Stimulated activated CD4-positive, alpha-beta T cell treated with anti-CD3 and anti-CD28 coated beads, Interleukin-4, amount 100 ng/mL, for 1 hour (primary cell): Measurements from ENCODE around the gene AMOTL1.
"Not testable (repeated sequence)": the region's sequence is repeated elsewhere in the genome, so short reads cannot be mapped to it uniquely, and the experiment has no call there.

ENCODE experiments used
- DNase-seq: peaks from one replicate; pipeline ENCODE4 v3.0.0-alpha.2; 2020

The AMOTL1 gene

DNA sequence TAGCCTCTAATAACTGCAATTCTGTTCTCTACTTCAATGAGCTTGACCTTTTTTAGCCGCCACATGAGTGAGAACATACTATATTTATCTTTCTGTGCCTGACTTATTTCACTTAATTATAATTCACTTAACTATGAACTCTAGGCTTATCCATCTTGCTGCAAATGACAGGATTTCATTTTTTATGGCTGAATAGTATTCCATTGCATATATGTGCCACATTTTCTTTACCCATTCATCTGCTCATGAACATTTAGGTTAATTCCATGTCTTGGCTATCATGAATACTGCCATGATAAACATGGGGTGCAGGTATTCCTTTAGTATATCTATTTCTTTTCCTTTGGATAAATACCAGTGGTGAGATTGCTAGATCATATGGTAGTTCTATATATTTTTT is 120.0 kb downstream of the AMOTL1 start:
- DNase-seq = no peak

- DNase-seq = no peak
These were observed 127.3 kb downstream of the AMOTL1 start for GRCh38 chr11:94895451-94895850.

DNA sequence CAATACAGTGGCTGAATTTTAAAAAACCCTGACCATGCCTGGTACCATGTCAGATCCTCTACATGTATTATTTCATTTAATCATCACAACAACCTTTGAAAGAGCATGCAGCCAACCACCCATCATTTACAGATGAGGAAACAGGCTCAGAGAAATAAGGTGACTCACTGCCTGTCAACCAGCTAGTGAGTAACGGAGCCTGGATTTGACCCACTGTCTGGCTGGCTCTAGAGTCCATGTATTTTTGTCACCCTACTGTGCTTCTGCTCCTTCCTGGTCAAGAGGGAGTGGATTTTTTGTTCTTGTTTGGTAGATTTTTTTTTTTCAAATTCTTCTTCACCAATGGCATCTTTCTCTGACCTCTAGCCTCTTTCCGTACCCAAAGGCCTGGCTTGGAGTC is 127.8 kb downstream of the AMOTL1 start:
- DNase-seq = no peak

- DNase-seq = peak; percentile 28
These were observed 129.2 kb downstream of the AMOTL1 start for GRCh38 chr11:94897330-94897768.

DNA sequence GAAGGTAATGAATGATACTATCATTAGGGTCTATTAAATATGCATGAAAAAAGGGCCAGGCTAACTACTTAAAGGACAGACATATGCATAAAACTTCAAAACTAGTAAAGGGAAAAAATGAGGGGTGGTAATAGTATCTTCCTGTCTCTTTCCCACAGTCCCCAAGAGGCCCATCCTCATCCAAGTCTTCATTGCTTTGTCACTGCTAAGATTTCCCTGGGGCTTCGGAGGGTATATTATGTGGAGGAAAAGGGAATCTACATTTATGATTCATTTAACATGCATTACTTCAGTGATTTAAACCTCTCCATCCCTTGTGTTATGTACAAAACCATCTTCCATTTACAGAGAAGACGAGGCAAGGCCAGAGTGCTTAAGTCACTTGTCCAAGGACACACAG is 139.1 kb downstream of the AMOTL1 start:
- DNase-seq = no peak

DNA sequence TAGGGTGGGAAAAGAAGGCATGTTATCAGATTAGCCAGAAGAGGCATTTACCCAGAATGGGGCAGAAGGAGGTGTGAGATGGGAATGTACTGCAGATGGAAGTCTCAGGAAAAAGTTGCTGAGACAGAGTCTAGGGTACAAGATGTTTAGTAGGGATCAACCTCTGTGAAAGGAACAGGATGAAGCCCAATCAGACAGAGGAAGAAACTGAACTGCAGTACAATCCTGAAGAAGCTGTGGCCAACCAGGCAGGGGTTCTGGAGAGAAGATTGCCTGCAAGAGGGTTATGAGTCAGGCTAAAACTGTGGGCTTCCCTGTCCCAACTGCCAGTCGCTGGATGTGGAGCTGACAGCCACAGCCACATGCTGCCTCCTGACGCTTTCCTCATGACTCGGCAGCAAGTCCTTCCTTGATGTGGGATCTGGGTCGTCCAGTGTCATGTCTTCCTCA is 141.2 kb downstream of the AMOTL1 start:
- no peak for DNase-seq

GRCh38 chr11:94910270-94910669 is 142.1 kb downstream of the AMOTL1 start:
- DNase-seq = no peak

- no peak for DNase-seq
These were observed 142.6 kb downstream of the AMOTL1 start for GRCh38 chr11:94910779-94911178.

GRCh38 chr11:94912806-94913205 is 144.7 kb downstream of the AMOTL1 start:
- no peak for DNase-seq

DNA sequence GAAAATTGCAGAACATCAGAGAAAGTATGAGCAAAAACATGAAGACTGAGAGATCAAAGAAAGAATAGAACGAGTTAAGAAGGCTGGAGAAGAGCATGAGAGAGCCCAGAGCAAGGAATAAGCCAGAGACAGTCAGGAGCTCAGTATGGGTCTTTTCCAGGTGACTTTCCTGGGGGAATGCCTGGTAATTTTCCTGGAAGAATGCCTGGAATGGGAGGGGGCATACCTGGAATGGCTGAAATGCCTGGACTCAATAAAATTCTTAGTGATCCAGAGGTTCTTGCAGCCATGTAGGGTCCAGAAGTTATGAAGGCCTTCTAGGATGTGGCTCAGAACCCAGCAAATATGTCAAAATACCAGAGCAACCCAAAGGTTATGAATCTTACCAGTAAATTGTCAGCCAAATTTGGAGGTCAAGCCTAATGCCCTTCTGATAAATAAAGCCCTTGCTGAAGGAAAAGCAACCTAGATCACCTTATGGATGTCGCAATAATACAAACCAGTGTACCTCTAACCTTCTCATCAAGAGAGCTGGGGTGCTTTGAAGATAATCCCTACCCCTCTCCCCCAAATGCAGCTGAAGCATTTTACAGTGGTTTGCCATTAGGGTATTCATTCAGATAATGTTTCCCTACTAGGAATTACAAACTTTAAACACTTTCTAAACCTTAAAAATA is 145.7 kb downstream of the AMOTL1 start:
- DNase-seq = not testable (repeated sequence)

DNA sequence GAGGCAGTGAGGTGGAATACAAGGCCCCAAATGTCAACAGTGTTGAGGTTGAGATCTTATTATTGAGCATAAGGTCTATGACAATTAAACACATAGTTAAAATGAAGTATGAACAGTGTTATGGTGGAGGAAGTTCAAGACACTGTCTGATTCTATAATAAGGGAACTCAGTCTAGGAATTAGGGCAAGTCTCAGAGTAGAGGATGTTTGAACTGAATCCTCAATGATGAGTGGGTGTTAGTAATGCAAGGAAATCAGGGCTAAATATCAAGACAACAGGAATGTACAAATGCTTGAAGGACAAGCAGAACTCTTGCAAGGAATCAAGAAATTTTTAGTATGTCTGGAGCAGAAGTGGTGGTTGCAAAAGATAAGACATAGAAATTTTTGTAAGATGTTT is 152.2 kb downstream of the AMOTL1 start:
- no peak for DNase-seq

- DNase-seq = no peak
These were observed 154.3 kb downstream of the AMOTL1 start for GRCh38 chr11:94922321-94923003.

DNA sequence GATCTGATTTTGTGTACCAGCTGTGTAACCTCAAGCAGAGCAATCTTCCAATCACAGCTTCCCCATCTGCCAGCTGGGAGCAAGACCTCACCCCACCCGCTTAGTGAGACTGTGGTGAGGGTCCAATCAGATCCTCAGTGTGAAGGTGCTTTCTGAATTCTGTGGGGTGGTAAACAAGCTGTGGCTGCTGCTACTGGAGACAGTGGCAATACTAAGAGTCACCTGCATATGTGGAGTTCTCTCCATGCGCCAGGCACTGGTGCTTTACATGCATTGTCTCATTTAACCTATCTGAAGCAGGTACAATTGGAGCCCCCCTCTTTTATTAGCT is 154.8 kb downstream of the AMOTL1 start:
- DNase-seq = no peak

DNA sequence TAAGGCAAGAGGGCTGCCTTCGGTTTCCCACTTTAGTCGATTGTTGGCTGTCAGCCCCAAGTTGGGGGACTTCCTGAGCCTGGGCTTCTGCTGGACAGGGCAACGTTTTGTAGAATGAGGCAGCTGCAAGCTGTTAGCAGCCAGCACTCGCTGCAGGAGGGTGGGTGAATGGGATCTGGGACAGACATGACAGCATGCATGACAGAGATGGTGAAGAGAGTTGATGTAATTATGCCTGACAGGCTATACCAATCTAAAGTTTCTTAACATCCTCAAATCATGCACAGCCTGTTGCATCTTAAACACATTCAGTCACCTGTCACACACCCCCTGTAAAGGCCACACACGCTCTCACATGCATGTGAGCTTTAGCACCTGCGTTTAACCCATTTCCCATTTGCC is 156.0 kb downstream of the AMOTL1 start:
- DNase-seq = no peak

DNA sequence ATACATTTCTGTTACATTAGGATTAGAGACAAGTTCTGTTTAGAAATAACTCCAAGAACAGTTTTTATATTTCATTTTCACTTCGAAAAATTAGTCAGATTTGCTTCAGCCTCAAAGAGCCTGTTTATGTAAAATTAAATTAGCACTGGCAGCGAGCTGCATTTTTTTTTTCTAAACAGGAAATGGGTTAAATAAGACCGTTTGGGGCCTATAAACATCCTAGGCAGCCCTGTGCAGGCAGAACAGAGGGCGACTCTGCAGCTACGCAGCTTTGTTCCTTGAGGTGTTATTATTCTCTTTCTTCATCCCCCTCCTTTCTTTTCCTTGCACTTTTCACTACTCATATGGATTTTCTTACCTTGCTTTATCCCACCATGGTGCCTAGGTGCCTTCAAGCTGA is 156.5 kb downstream of the AMOTL1 start:
- no peak for DNase-seq

DNA sequence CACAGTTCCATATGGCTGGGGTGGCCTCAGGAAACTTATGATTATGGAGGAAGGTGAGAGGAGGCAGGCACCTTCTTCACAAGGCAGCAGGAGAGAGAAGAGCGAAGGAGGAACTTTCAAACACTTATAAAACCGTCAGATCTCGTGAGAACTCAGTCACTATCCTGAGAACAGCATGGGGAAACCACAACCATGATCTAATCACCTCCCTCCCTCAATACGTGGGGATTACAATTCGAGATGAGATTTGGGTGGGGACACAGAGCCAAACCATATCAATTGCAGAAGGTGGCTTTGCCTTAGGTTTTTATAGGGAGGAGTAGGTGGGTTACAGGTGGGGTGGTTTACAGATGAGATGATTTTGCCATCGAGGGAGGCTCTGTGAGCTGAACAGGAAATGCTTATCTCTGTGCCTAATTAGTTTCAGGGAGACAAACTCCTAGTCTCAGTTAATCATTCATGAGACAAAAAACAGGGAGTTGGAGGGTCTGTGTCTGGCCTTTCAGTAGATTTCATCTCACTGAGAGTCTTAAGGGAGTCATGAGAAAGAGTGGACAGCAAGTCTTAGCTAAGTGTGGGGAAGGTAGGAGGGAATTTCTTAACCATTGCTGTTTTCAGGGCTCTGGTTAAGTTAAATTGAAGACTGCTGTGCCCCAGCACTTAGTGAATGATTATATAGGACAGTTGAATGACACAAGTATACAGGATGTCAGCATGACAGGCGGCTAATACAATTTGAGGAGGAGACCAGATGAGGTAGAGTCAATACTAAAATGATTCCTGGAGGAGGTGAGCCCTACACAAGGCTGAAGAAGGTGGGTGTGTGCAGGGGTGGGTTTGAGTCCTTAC is 157.5 kb downstream of the AMOTL1 start:
- no peak for DNase-seq

GRCh38 chr11:94926271-94926625 is 158.1 kb downstream of the AMOTL1 start:
- no peak for DNase-seq
